K562 (cell line): Measurements from ENCODE around the gene RHBDD1. TPM values are rescaled to one million over a fixed set of nuclear protein-coding genes. Genes with fewer than 3 reads are reported as not detected.

Source experiments
- ATAC-seq: fragments of 200-7000 bp; cut with Tn5 transposase; 3 replicates; pipeline ENCODE4 v1.9.1; 2020; ENCODE audit warnings: moderate library complexity
- BruUV-seq: library from RNA; stranded (reverse); fragments of 400-500 nt; replicated peaks from 2 replicates; lab custom pipeline; 2021; lab: Mats Ljungman, UMichigan
- CTCF ChIA-PET: fragments of 300-600 bp; formaldehyde crosslinking; extraction: SDS; loops from one replicate; lab custom pipeline; 2021; ENCODE audit warnings: low intra/inter-chr PET ratio; lab: Yijun Ruan, JAX
- POLR2A ChIA-PET: fragments of 300-600, 350-650 bp; sonication (Branson Sonifier 250); formaldehyde crosslinking; extraction: SDS; loops from one replicate; lab custom pipeline; 2021; ENCODE audit warnings: antibody characterized with exemption, inconsistent platforms; lab: Yijun Ruan, JAX
- DNase-seq, 4 experiments: peaks; one replicate each; pipeline versions ENCODE4 v3.0.0 to v3.0.0-alpha.2; 2011 to 2018; ENCODE audit warnings: low spot score in 3 of 4, mixed read lengths in 3 of 4; ENCODE audit errors: extremely low read depth in 1 of 4
- FAIRE-seq: peaks from 2 replicates; lab custom pipeline; 2011; peaks lifted over from hg19 to GRCh38; lab: Jason Lieb, UNC
- H2AFZ ChIP-seq: 2 replicates; pipeline ENCODE4 v1.6.0; 2011; ENCODE audit warnings: low read depth, low read length, control low read depth, inconsistent platforms
- H3K27ac ChIP-seq: fragments of 200-600 bp; 3 replicates; pipeline ENCODE4 v1.8.0; 2011; ENCODE audit warnings: low read depth, mild to moderate bottlenecking, control low read depth, inconsistent platforms, low read length, moderate library complexity, mixed read lengths; ENCODE audit errors: extremely low read depth
- H3K27me3 ChIP-seq, 2 experiments: fragments of 300-600 bp in 1 of 2; 2 replicates in 1 of 2; 3 replicates in 1 of 2; pipeline versions ENCODE4 v1.6.0 to v1.8.0; 2011; ENCODE audit warnings: inconsistent platforms in 2 of 2, low read length in 2 of 2, mild to moderate bottlenecking in 1 of 2, mixed read lengths in 1 of 2, moderate library complexity in 1 of 2; ENCODE audit not compliant: control insufficient read depth in 2 of 2, insufficient read depth in 2 of 2
- H3K36me3 ChIP-seq: fragments of 300-600 bp; 3 replicates; pipeline ENCODE4 v1.8.0; 2011; ENCODE audit warnings: mild to moderate bottlenecking, low read length, inconsistent platforms; ENCODE audit not compliant: control insufficient read depth, insufficient read depth
- H3K4me1 ChIP-seq, 2 experiments: fragments of 200-600 bp in 1 of 2; replicated peaks in 1 of 2; 2 replicates in 1 of 2; 3 replicates in 1 of 2; pipeline versions ENCODE4 v1.5.1 to v1.8.0; 2011; ENCODE audit warnings: inconsistent platforms in 2 of 2, low read length in 2 of 2, mild to moderate bottlenecking in 1 of 2, mixed read lengths in 1 of 2, moderate library complexity in 1 of 2; ENCODE audit not compliant: control insufficient read depth in 2 of 2, insufficient read depth in 2 of 2
- H3K4me2 ChIP-seq: 2 replicates; pipeline ENCODE4 v1.6.1; 2011; ENCODE audit warnings: low read length, control low read depth, inconsistent platforms, mixed read lengths; ENCODE audit not compliant: insufficient read depth
- H3K4me3 ChIP-seq: fragments of 200-600 bp; sonication (generic), shearing (Covaris generic); 2 replicates; pipeline ENCODE4 v1.5.1; 2016; ENCODE audit warnings: control low read depth, inconsistent platforms
- H3K79me2 ChIP-seq: fragments of 200-600 bp; 3 replicates; pipeline ENCODE4 v1.8.0; 2011; ENCODE audit warnings: low read length, inconsistent platforms; ENCODE audit not compliant: control insufficient read depth, insufficient read depth
- H3K9ac ChIP-seq, 2 experiments: 2 replicates each; pipeline versions ENCODE4 v1.6.0 to v1.6.1; 2011; ENCODE audit warnings: low read depth in 2 of 2, low read length in 2 of 2, control low read depth in 1 of 2, inconsistent platforms in 1 of 2, mild to moderate bottlenecking in 1 of 2, mixed read lengths in 1 of 2; ENCODE audit not compliant: insufficient read depth in 1 of 2
- H3K9me1 ChIP-seq: one replicate; pipeline ENCODE4 v1.6.0; 2011; ENCODE audit warnings: inconsistent platforms, mild to moderate bottlenecking, low read length, moderate library complexity; ENCODE audit not compliant: control insufficient read depth, insufficient read depth
- H3K9me3 ChIP-seq: replicated peaks from 2 replicates; pipeline ENCODE4 v1.5.1; 2011; ENCODE audit warnings: low read depth, low read length, inconsistent platforms; ENCODE audit not compliant: control insufficient read depth, insufficient read depth
- H4K20me1 ChIP-seq: replicated peaks from 2 replicates; pipeline ENCODE4 v1.6.1; 2011; ENCODE audit warnings: low read length, inconsistent platforms, mixed read lengths; ENCODE audit not compliant: control insufficient read depth, insufficient read depth
- BRD4 ChIP-seq: fragments of 200-600 bp; sonication (generic); IDR thresholded peaks from 2 replicates; pipeline ENCODE4 v1.6.1; 2017; ENCODE audit warnings: inconsistent platforms
- KLF1 ChIP-seq: fragments of 450-650 bp; IDR thresholded peaks from 2 replicates; pipeline ENCODE4 v1.6.1; 2016; ENCODE audit warnings: missing genetic modification characterization, missing compliant biosample characterization
- MTA2 ChIP-seq: fragments of 450-650 bp; IDR thresholded peaks from 2 replicates; pipeline ENCODE4 v1.6.1; 2016; ENCODE audit warnings: low read depth
- NCOA2 ChIP-seq, 2 experiments: fragments of 450-650 bp; IDR thresholded peaks; 2 replicates each; pipeline ENCODE4 v1.6.1; 2018; ENCODE audit warnings: mild to moderate bottlenecking in 2 of 2, moderate library complexity in 1 of 2; ENCODE audit not compliant: partially characterized antibody in 2 of 2
- RBM25 ChIP-seq: fragments of 200-400 bp; formaldehyde crosslinking; IDR thresholded peaks from 2 replicates; pipeline ENCODE4 v1.6.1; 2018; ENCODE audit warnings: low read length, low read depth, moderate library complexity; ENCODE audit not compliant: severe bottlenecking
- ZNF146 ChIP-seq: IDR thresholded peaks from one replicate; pipeline ENCODE4 v1.6.1; 2018; ENCODE audit warnings: missing compliant biosample characterization; ENCODE audit not compliant: unreplicated experiment
- ZNF23 ChIP-seq: fragments of 250-450 bp; sonication (Bioruptor Pico); IDR thresholded peaks from 2 replicates; pipeline ENCODE4 v1.4.0; 2020; ENCODE audit warnings: mild to moderate bottlenecking
- WGBS: fragments of 100-300 bp; shearing (Covaris generic); methylation state at CpG from one replicate; pipeline ENCODE4 v1.1.6; 2016; ENCODE audit warnings: low coverage, mixed read lengths; ENCODE audit not compliant: insufficient coverage; ENCODE audit errors: missing lambda C conversion rate; 5-methylcytosine and 5-hydroxymethylcytosine counted together
- in situ Hi-C: fragments of 300-500 bp; cut with MboI; formaldehyde crosslinking; loops from 4 replicates; pipeline ENCODE4 v1.15.0; 2018; ENCODE audit warnings: inconsistent platforms, mixed read lengths
- intact Hi-C: fragments of 100-400 bp; cut with micrococcal nuclease; formaldehyde crosslinking; loops from 2 replicates; pipeline ENCODE4 v1.14.2; 2022
- polyA plus RNA-seq, 8 experiments: library from polyadenylated mRNA; depleted of rRNA in 4 of 8; stranded (reverse) in 5 of 8; unstranded in 3 of 8; fragments of >200 nt; fragmentation: Nextera tagmentation in 2 of 8; fragmentation: Illumina TruSeq in 1 of 8; extraction: Ambion mirVana in 2 of 8; extraction: Trizol in 1 of 8; gene quantifications; 2 replicates each; pipeline versions ENCODE4 v1.2.1 to v1.2.3, GENCODE V29; 2011 to 2014; ENCODE audit warnings: inconsistent platforms in 1 of 8, missing spikeins in 1 of 8
- total RNA-seq, 7 experiments: library from RNA; depleted of rRNA in 6 of 7; stranded (reverse); fragments of >200 nt in 6 of 7; fragmentation: Illumina TruSeq in 2 of 7; extraction: Trizol in 2 of 7; gene quantifications; 2 replicates each; pipeline versions ENCODE4 v1.2.1 to v1.2.3, GENCODE V29; 2011 to 2021; ENCODE audit warnings: low replicate concordance in 1 of 7

RHBDD1 gene
- total and polyA plus RNA-seq, 9 of the 15 experiments (the other 6 are each of a cell fraction or from before 2014, with no cell fraction given): 4.8 to 34.8 (median 15.6) TPM

DNA sequence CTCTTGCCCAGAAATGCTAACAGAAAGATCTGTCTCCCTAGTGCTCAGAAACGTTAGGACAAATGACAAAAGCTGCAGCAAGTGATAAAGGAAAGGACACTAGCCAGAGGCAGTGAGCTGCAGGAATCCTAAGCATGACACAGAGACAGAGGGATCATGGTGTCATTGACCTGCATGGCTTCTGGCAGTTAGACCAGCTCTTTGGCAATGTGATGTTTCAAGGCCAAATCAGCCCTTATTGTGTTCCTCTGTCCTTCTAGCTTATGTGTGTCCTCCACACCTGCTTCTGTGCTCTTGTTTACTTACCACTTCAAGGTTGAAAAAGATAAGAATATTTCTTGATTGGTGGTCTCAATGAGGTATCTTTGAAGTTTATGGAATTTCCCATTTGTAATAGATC, 120.8 kb downstream of the RHBDD1 start:
- intact Hi-C loops (no loop called here), in situ Hi-C loops (no loop called here)
- H3K36me3 ChIP-seq: no peaks in the 10 kb centered on the region
- DNase-seq (no peak), FAIRE-seq (peak; percentile 11), ATAC-seq (no peak)
- BruUV-seq: no TSS peak
- no peaks in the 10 kb centered on the region for H3K9me1 ChIP-seq
- POLR2A ChIA-PET: no interaction called here
- H3K27me3 ChIP-seq: no peaks in the 10 kb centered on the region
- no peaks in the 10 kb centered on the region for H4K20me1 ChIP-seq
- H3K9me3 ChIP-seq: 0 out of 2 replicates have a peak, but pooled peaks cover 2% of the 10 kb centered on the region
- H3K4me3 ChIP-seq: no peak overlapping the region
- no peak overlapping the region for H3K27ac ChIP-seq
- no peak overlapping the region for H3K4me2 ChIP-seq
- H3K4me1 ChIP-seq: no peaks in the 10 kb centered on the region; a peak in 2 of 5 replicates
- no peak for TF ChIP-seq ZNF23 (CRISPR knock-in tag)
- TF ChIP-seq NCOA2 (IDR thresholded peaks at IDR 0.05; ENCODE audit: partially characterized antibody in 2 of 2): no peak
- CTCF ChIA-PET: no interaction called here
- H3K79me2 ChIP-seq: no peaks in the 10 kb centered on the region
- H3K9ac ChIP-seq: no peak overlapping the region
- WGBS: 20% methylated on average over 1 of the region's 1 CpG
- no peak overlapping the region for H2AFZ ChIP-seq

DNA sequence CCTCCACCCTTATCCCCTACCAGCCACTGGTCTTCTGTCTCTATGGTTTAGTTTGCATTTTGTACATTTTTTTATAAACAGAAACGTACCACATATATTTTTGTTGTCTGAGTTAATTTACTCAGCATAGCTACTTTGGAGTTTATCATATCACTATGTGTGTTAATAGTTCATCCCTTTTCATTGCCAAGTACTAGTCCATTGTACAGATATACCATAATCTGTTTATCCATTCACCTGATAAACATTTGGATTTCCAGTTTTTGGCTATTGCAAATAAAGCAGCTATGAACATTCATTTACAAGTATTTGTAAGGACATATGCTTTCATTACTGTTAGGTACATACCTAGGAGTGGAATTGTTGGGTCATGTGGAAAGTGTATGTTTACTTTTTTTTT, 123.6 kb downstream of the RHBDD1 start:
- Histone ChIP-seq H3K79me2 (no peaks in the 10 kb centered on the region), H3K4me2 (no peak overlapping the region), H3K27ac (no peak overlapping the region), H3K4me1 (peaks cover 0 to 8% of the 10 kb centered on the region in 2 experiments; a peak in 3 of 5 replicates), H3K9ac (no peak overlapping the region), H4K20me1 (no peaks in the 10 kb centered on the region), H3K36me3 (no peaks in the 10 kb centered on the region), H3K9me1 (no peaks in the 10 kb centered on the region), H3K9me3 (0 out of 2 replicates have a peak, but pooled peaks cover 2% of the 10 kb centered on the region), H3K4me3 (no peak overlapping the region), H3K27me3 (no peaks in the 10 kb centered on the region), H2AFZ (no peak overlapping the region)
- intact Hi-C loops (no loop called here), in situ Hi-C loops (no loop called here)
- ATAC-seq: no peak
- DNase-seq: no peak
- TF ChIP-seq KLF1 (tag) (no peak), ZNF146 (peak; percentile 49), BRD4 (no peak), MTA2 (no peak), RBM25 (peak; percentile 55)
- no TSS peak for BruUV-seq
- FAIRE-seq: no peak
- ChIA-PET CTCF (no interaction called here), POLR2A (no interaction called here)
- WGBS: 43% methylated on average over 1 of the region's 1 CpG
